ENCODE results near the gene GDPD5.

The GDPD5 gene

GRCh38 chr11:75510004-75510722 is 15.6 kb downstream of the GDPD5 start:
- no peak for DNase-seq

DNA sequence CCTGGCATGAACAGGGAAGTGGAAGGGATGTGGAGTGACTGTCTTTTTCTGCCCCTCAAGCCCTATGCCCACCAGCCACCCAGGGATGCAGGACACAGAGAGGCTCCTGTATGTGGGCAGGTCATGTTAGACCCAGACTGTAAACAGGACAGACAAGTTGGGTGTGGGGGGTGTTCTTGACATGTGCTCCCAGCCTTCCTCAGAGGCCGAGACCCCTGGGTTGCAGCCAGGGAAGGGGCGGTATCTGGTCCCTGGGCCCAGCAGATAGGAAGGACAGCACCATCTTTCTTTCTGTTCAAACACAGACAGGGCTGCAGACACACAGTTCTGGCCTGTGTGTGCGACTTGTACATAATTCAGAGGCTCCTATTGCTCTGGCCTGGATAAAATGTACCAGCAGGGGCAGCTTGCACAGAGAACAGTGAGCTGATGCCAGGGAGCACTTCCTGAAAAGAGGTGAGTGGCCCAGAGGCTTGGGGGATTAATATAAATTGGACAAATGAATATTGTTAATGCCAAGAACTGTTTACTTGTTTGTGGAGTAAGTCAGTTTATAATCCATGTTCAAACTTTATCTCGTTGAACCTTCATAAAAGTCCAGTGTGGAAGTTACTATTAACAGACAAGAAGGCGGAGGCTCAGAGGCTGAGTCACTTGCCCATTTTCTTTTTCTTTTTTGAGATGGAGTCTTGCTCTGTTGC is 16.6 kb downstream of the GDPD5 start:
- DNase-seq: no peak

GRCh38 chr11:75508051-75508561 is 17.6 kb downstream of the GDPD5 start:
- DNase-seq: no peak

DNA sequence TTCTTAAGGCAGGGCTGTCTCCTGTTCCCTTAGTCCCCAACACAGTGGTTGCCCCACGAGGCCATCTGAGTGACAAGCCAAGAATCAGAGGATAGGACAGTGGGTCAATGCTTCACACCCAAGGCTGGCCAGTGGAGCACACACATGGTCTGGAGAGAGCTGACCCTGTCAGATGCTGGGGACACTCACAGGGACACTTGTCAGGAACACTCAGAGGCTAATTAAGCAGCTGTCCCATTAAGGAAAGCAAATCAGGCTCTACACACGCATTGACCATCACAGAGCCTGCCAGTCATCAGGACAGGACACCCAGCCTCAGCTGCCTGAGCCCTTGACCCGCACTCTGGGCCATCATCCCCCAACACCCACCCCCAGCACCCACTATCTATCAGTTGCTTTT is 18.2 kb downstream of the GDPD5 start:
- no peak for DNase-seq

GRCh38 chr11:75506827-75507226 is 18.9 kb downstream of the GDPD5 start:
- no peak for DNase-seq

DNA sequence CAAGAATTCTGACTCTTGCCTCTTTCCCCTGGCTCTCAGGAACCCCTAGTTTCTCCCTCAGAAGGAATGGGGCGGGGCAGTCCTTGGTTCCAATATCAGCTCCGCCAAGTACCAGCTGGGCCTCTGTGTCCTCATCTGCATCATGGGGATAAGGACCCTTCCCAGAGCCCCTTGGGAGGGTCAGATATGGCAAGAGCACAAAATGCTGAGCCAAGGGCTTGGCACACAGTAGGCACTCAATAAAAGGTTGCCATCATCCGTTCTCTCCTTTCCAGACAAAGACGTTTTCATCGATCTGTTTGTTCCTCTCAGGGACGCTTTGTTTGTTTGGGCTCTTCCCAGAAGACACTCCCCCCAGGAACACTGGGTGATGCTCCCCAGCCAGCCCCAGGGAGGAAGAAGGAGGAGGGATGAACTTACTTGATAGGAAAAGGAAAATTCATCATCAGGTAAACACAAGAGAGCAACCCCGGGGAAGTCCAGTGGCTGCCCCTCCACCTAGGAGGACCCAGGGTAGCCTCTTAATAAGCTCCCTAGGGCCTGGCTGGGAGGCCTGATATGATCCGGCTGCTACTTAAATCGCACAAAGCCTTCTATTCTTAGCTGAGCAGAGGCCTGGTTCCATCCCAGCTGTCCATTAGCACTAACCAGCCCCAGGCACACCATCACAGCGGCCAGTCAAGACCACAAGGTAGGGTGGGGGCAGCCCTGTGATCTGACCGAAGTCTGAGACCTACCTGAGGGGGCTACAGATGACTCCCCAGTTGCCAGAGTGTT is 19.6 kb downstream of the GDPD5 start:
- DNase-seq: no peak

DNA sequence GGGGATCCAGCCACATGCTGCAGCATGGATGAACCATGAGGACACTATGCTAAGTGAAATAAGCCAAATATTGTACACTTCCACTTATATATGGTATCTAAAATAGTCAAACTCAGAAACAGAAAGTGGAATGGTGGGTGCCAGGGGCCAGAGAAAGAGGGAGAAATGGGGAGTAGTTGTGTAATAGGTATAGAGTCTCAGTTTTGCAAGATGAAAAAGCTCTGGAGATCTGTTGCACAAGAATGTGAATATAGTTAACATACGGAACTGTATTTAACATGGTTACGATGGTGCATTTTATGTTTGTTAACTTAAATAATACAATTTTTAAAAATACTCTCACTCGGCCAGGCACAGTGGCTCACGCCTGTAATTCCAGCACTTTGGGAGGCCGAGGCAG is 21.2 kb downstream of the GDPD5 start:
- no peak for DNase-seq

- DNase-seq: no peak
Observed at GRCh38 chr11:75503531-75504099, 22.1 kb downstream of the GDPD5 start.

DNA sequence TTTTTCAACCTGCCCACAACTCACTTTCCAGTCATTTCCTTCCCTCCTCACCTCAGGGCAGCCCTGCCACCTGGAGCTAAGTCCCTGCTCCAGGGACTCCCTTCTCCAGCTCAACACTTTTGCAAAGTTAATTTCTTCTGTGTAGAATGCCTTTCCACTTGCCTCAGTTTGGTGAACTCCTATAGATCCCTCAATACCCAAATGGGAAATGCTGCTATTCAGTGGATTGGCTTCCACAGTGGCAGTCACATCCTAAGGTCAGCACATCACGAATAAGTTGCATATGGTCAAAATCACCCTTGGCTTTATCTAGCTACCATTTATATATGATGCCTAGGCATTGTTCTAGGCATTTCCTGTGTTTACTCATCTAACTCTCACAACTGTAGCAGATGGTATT is 23.6 kb downstream of the GDPD5 start:
- DNase-seq: no peak

DNA sequence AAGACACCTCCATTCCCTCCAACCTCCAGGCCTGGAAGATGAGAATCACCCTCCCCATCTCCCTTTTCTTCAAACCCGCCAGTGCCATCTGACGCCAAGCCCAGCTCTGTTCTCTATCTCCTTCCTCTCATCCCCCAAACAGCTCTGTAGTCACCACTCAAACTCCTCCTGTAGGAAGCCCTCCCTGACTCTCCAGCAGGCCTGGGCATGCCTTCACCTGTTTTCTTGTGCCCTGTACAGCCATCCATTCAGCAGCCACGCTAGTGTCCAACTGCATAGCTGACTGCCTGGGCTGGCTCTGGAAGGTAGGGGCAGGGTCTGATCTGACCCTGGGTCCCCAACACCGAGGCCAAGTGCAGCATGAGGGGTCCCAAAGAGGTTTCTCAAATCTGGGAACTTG is 25.0 kb downstream of the GDPD5 start:
- no peak for DNase-seq

DNA sequence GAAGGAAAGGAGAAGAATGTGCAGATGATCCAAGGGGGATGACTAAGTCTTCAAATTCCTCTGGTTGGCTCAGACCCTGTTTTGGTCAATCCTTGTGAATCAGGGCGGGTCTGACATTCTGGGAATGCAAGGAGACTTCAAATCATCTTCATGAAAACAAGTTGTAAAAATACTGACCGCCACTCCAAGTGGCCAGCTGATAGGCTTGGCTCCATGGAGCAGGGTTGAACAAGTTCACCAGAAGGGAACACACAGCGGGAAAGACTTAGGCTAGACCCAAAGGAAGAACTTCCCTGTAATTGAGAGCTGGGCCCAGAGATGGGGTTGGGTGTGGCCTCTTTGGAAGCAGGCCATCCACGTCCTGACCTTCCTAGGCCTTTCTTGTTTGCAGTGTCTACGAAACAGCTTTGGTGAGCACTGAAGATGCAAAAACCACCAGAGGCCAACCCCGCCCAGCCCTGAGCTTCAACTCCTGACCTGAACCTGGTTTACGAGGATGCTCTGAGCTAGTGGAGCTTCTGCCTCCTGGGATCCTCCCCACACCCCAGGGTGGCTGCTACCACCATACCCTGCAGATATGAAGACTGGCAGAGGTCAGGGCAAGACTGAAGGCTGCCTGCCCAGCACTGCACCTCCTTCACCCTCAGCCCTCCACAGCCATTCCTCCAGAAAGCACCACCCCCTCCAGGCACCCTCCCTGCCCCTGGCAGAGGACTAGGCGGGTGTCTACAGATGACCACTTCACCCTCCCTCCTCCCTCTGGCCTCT is 26.1 kb downstream of the GDPD5 start:
- DNase-seq: no peak

DNA sequence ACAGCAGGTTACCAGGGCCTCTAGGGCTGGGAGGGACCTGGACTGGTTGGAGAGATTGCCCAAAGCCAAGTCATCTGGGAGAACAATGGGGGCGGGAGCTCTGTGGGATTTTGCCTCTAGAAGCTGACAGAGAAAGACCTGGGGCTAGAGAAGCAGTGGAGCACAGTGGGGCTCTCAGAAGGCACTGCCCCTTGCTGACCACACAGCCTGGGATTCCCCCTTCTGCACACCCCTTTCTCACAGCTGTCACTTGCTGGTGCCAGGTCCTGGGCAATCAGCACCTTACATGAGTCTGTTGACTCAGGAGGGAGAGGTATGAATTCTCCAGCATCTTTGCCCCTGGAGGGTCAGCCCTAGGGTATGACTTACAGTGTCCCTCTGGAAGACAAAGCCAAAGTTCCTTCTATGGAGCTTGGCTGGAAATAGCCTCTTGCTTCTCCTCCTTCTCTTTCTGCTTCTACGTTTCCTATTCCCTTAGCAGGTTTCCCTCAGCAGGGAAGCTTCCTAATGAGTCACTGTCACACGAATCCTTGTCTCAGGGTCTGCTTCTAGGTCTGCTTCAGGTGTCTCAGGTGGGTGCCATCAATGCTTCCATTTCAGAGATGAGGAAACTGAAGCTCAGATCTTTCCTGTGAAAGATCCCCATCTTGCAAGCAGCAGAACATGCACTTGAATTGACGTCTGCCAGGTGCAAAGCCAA is 27.0 kb downstream of the GDPD5 start:
- no peak for DNase-seq

DNA sequence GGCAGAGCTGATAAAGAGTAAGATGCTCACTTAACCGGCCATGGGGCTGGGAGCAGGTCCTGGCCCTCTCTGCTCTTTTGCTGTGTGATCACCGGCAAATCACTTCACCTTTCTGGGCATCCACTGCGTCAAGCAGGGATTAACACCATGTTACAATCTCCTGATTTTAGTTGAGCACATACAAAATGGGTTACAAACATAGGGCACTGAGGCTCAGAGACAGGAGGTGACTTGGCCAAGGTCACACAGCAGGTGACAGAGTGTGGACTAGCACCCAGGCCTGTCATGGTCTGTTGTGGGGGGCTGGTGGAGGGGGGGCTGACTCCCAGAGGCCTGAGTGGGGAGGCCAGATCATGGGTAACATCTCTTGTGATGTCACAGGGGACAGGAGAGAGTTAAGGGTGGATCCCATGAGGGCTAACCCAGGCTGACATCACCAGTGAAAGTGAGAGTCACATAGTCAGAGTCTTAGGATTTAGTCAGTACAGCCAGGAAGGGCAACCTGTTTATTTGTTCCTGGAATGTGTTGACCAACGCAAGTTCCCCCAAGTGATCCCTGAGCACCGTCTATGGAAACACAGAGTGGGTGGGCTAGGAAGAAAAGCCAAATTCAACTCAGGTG is 27.8 kb downstream of the GDPD5 start:
- no peak for DNase-seq

DNA sequence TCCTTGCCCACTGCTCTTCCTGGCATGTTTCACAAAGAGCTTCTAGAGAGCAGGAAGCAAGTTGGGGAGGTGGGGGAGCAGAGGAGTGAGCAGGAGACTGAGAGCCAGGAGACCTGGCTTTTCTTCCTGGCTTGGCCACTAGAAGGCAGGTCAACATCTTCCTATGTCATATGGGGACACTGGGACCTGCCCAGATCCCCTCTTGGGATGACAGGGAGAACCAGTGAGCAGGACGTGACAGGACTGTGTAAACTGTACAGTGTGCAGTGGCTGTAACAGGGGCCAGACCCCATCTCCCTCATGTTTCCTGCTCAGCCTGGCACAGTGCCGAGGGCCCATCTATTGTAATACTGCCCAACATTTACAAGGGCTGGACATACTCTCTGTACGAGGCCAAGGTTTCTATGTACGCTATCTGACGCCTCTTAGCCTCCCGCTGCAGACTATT is 29.4 kb downstream of the GDPD5 start:
- no peak for DNase-seq

DNA sequence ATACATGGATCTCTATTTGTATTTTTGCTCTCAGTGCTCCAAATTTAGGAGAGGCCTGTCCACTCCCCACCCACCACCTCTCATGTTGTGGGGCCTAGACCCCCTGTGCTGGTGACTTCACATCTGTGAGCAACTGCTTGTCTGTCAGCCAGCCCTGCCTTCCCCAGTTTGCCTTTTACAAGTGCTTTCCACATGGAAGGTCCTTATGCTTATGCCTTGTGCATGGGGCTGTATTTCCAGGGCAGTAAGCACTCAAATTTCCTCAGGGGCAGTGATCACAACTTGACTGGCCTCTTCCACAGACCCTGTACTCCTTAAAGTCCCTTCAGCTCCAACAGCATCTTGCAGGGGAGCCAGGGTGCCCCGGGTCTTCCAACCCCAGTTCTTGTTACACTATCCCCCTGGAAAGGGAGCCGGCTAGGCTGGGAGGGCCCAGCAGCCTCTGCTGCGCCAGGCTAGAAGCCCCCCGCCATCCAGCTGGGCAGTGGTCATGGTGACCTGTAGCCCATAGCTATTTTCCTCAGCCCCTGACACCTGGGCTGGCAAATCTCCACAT is 29.9 kb downstream of the GDPD5 start:
- no peak for DNase-seq

DNA sequence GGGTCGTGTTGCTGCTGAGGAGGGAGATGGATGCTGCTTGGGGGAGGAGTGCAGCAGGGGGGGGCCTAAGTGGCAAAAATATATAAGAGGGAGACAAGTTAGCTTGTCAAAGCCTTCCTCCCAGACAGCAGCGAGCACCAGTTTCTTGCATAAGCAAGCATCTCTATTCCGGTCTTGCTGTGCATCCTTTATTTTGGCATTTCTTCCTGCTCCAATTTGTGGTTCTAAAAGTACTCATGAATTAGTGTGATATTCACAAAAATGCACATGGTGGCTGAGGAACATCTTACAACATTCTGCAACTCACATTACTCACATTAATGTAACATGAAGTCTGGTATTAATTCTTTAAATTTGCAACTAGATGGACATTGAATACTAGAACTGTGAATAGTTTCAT is 32.1 kb downstream of the GDPD5 start:
- no peak for DNase-seq

GRCh38 chr11:75492181-75492820 is 33.4 kb downstream of the GDPD5 start:
- DNase-seq: no peak

- DNase-seq: no peak
Observed at GRCh38 chr11:75491465-75491864, 34.3 kb downstream of the GDPD5 start.

DNA sequence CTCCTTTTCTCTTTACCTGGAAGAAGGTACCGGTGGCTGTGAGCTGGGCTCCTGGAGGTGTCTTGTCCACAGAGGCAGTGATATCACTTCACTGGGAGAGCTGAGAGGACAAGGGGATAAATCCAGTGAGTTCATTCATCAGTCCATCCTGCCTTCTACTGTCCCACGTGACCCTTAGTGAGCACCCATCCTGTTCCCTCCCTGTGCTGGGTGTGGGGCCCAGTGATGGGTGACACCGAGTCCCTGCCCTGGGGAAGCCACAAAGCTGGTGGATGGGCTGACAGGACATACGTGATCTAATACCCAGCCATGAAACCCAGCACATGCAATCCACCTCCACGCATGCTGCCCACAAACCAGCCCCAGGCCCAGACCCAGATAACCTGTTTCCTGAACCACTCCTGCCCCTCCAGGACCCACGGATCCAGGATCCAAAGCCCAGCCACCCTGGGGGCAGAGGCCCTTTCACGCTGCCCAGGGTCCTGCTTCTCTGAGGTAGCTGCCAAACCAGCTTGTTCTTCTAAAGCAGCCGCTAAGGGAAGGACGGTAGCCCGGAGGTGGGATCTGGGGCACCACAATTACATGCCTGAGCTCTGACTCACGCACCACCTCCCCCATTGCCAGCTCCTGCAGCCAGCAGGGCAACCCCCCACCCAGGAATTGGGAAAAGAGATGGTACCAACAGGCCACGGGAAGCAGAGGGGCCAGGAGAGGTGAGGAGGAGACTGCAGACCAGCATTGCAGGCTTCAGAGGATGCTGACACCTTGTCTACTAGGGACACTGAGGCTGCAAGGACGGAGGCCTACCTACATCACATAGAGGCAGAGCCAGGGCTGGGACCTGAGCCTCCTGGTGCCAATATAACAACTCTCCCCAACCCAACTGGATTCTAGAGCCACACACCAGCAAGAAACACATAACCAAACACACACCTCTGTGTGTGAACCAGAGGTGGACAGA is 35.2 kb downstream of the GDPD5 start:
- DNase-seq: no peak
